DLD1 (cell line): ENCODE measurements around the gene RIMKLB.
"Not testable (repeated sequence)": the region's sequence is repeated elsewhere in the genome, so short reads cannot be mapped to it uniquely, and the experiment has no call there.

Experiments used
- in situ Hi-C: cut with HindIII; loops from 2 replicates; pipeline ENCODE4 v1.10.0; 2017; ENCODE audit warnings: low sequenced_read_pairs

Gene RIMKLB

GRCh38 chr12:8770499-8770898 is 72.7 kb downstream of the RIMKLB start:
- in situ Hi-C loops = no loop called here

GRCh38 chr12:8771072-8771471 is 73.3 kb downstream of the RIMKLB start:
- in situ Hi-C loops = no loop called here

GRCh38 chr12:8773461-8773860 is 75.7 kb downstream of the RIMKLB start:
- in situ Hi-C loops = no loop called here

GRCh38 chr12:8779281-8779680 is 81.5 kb downstream of the RIMKLB start:
- in situ Hi-C loops = no loop called here

GRCh38 chr12:8779862-8780261 is 82.1 kb downstream of the RIMKLB start:
- in situ Hi-C loops = no loop called here

GRCh38 chr12:8780389-8780788 is 82.6 kb downstream of the RIMKLB start:
- in situ Hi-C loops = no loop called here

- in situ Hi-C loops = no loop called here
These were observed 83.8 kb downstream of the RIMKLB start for GRCh38 chr12:8781381-8782127.

GRCh38 chr12:8784290-8784888 is 86.6 kb downstream of the RIMKLB start:
- in situ Hi-C loops = no loop called here

GRCh38 chr12:8785499-8785898 is 87.7 kb downstream of the RIMKLB start:
- in situ Hi-C loops = no loop called here

GRCh38 chr12:8787206-8787605 is 89.4 kb downstream of the RIMKLB start:
- in situ Hi-C loops = not testable (repeated sequence)

GRCh38 chr12:8788706-8789105 is 90.9 kb downstream of the RIMKLB start:
- in situ Hi-C loops = not testable (repeated sequence)

GRCh38 chr12:8789341-8790013 is 91.7 kb downstream of the RIMKLB start:
- in situ Hi-C loops = not testable (repeated sequence)

GRCh38 chr12:8793226-8793625 is 95.4 kb downstream of the RIMKLB start:
- in situ Hi-C loops = not testable (repeated sequence)

- in situ Hi-C loops = not testable (repeated sequence)
These were observed 96.8 kb downstream of the RIMKLB start for GRCh38 chr12:8794611-8795010.

GRCh38 chr12:8796831-8797626 is 99.2 kb downstream of the RIMKLB start:
- in situ Hi-C loops = no loop called here

GRCh38 chr12:8801213-8801612 is 103.4 kb downstream of the RIMKLB start:
- in situ Hi-C loops = not testable (repeated sequence)

GRCh38 chr12:8804833-8805232 is 107.0 kb downstream of the RIMKLB start:
- in situ Hi-C loops = not testable (repeated sequence)

GRCh38 chr12:8805487-8805886 is 107.7 kb downstream of the RIMKLB start:
- in situ Hi-C loops = not testable (repeated sequence)

- in situ Hi-C loops = not testable (repeated sequence)
These were observed 109.3 kb downstream of the RIMKLB start for GRCh38 chr12:8807084-8807483.

- in situ Hi-C loops = not testable (repeated sequence)
These were observed 112.3 kb downstream of the RIMKLB start for GRCh38 chr12:8810112-8810511.
